ENCODE results near the gene SAMSN1.

The SAMSN1 gene

GRCh38 chr21:14545906-14546480 is at the start of gene SAMSN1:
Gene SAMSN1, minus strand, starts transcription at chr21:14546315. Its CDS starts 54 bp downstream, at chr21:14546261.
- Mint-ChIP-seq H3K36me3 (peaks cover 16% of the 10 kb centered on the region), H3K27me3 (no peaks in the 10 kb centered on the region), H3K4me1 (peaks cover 57% of the 10 kb centered on the region), H3K9me3 (peaks cover 5% of the 10 kb centered on the region), H3K27ac (peak within 1 kb of the TSS; percentile 93), H3K4me3 (peak within 1 kb of the TSS; percentile 94)

- Mint-ChIP-seq H3K9me3 (peaks cover 16% of the 10 kb centered on the region), H3K27me3 (no peaks in the 10 kb centered on the region), H3K36me3 (peaks cover 7% of the 10 kb centered on the region), H3K4me3 (no peak overlapping the region), H3K4me1 (peaks cover 22% of the 10 kb centered on the region), H3K27ac (no peak overlapping the region)
These were observed 49.3 kb upstream of the SAMSN1 start for GRCh38 chr21:14595449-14595848.

GRCh38 chr21:14594967-14595366 is 48.9 kb upstream of the SAMSN1 start:
- no peak overlapping the region for H3K27ac Mint-ChIP-seq
- H3K36me3 Mint-ChIP-seq = peaks cover 7% of the 10 kb centered on the region
- H3K4me3 Mint-ChIP-seq = no peak overlapping the region
- H3K9me3 Mint-ChIP-seq = peaks cover 16% of the 10 kb centered on the region
- H3K4me1 Mint-ChIP-seq = peaks cover 22% of the 10 kb centered on the region
- no peaks in the 10 kb centered on the region for H3K27me3 Mint-ChIP-seq

GRCh38 chr21:14593230-14593629 is 47.1 kb upstream of the SAMSN1 start:
- Mint-ChIP-seq H3K9me3 (peaks cover 16% of the 10 kb centered on the region), H3K27me3 (no peaks in the 10 kb centered on the region), H3K27ac (no peak overlapping the region), H3K4me3 (no peak overlapping the region), H3K36me3 (peaks cover 10% of the 10 kb centered on the region), H3K4me1 (peaks cover 35% of the 10 kb centered on the region)

GRCh38 chr21:14592296-14593000 is 46.3 kb upstream of the SAMSN1 start:
- no peak overlapping the region for H3K4me3 Mint-ChIP-seq
- H3K27me3 Mint-ChIP-seq = no peaks in the 10 kb centered on the region
- H3K4me1 Mint-ChIP-seq = peaks cover 35% of the 10 kb centered on the region
- H3K9me3 Mint-ChIP-seq = peaks cover 16% of the 10 kb centered on the region
- peak overlapping the region; percentile 84 for H3K27ac Mint-ChIP-seq
- H3K36me3 Mint-ChIP-seq = peaks cover 10% of the 10 kb centered on the region

GRCh38 chr21:14591882-14592281 is 45.8 kb upstream of the SAMSN1 start:
- H3K4me1 Mint-ChIP-seq = peaks cover 35% of the 10 kb centered on the region
- H3K4me3 Mint-ChIP-seq = peak overlapping the region; percentile 37
- peaks cover 8% of the 10 kb centered on the region for H3K36me3 Mint-ChIP-seq
- peak overlapping the region; percentile 83 for H3K27ac Mint-ChIP-seq
- H3K27me3 Mint-ChIP-seq = no peaks in the 10 kb centered on the region
- peaks cover 13% of the 10 kb centered on the region for H3K9me3 Mint-ChIP-seq

- H3K9me3 Mint-ChIP-seq = peaks cover 8% of the 10 kb centered on the region
- peak overlapping the region; percentile 37 for H3K4me3 Mint-ChIP-seq
- peak overlapping the region; percentile 83 for H3K27ac Mint-ChIP-seq
- no peaks in the 10 kb centered on the region for H3K27me3 Mint-ChIP-seq
- peaks cover 35% of the 10 kb centered on the region for H3K4me1 Mint-ChIP-seq
- H3K36me3 Mint-ChIP-seq = peaks cover 8% of the 10 kb centered on the region
These were observed 45.3 kb upstream of the SAMSN1 start for GRCh38 chr21:14591377-14591776.

- Mint-ChIP-seq H3K4me1 (peaks cover 36% of the 10 kb centered on the region), H3K36me3 (peaks cover 8% of the 10 kb centered on the region), H3K4me3 (peak overlapping the region; percentile 73), H3K27ac (peak overlapping the region; percentile 94), H3K9me3 (peaks cover 7% of the 10 kb centered on the region), H3K27me3 (no peaks in the 10 kb centered on the region)
These were observed 43.9 kb upstream of the SAMSN1 start for GRCh38 chr21:14589855-14590563.

- peak overlapping the region; percentile 6 for H3K27ac Mint-ChIP-seq
- no peaks in the 10 kb centered on the region for H3K9me3 Mint-ChIP-seq
- no peaks in the 10 kb centered on the region for H3K27me3 Mint-ChIP-seq
- peaks cover 53% of the 10 kb centered on the region for H3K4me1 Mint-ChIP-seq
- H3K4me3 Mint-ChIP-seq = no peak overlapping the region
- H3K36me3 Mint-ChIP-seq = peaks cover 6% of the 10 kb centered on the region
These were observed 41.2 kb upstream of the SAMSN1 start for GRCh38 chr21:14587266-14587665.

GRCh38 chr21:14585122-14585521 is 39.0 kb upstream of the SAMSN1 start:
- no peaks in the 10 kb centered on the region for H3K27me3 Mint-ChIP-seq
- no peaks in the 10 kb centered on the region for H3K9me3 Mint-ChIP-seq
- H3K4me1 Mint-ChIP-seq = peaks cover 43% of the 10 kb centered on the region
- H3K36me3 Mint-ChIP-seq = peaks cover 2% of the 10 kb centered on the region
- no peak overlapping the region for H3K27ac Mint-ChIP-seq
- no peak overlapping the region for H3K4me3 Mint-ChIP-seq

GRCh38 chr21:14584357-14585095 is 38.4 kb upstream of the SAMSN1 start:
- Mint-ChIP-seq H3K4me3 (no peak overlapping the region), H3K27ac (peak overlapping the region; percentile 24), H3K4me1 (peaks cover 40% of the 10 kb centered on the region), H3K36me3 (peaks cover 2% of the 10 kb centered on the region), H3K27me3 (no peaks in the 10 kb centered on the region), H3K9me3 (no peaks in the 10 kb centered on the region)

GRCh38 chr21:14583629-14584255 is 37.6 kb upstream of the SAMSN1 start:
- Mint-ChIP-seq H3K27me3 (no peaks in the 10 kb centered on the region), H3K36me3 (peaks cover 2% of the 10 kb centered on the region), H3K9me3 (no peaks in the 10 kb centered on the region), H3K27ac (peak overlapping the region; percentile 14), H3K4me1 (peaks cover 35% of the 10 kb centered on the region), H3K4me3 (no peak overlapping the region)

GRCh38 chr21:14582934-14583628 is 37.0 kb upstream of the SAMSN1 start:
- Mint-ChIP-seq H3K4me1 (peaks cover 32% of the 10 kb centered on the region), H3K4me3 (no peak overlapping the region), H3K36me3 (no peaks in the 10 kb centered on the region), H3K9me3 (no peaks in the 10 kb centered on the region), H3K27ac (no peak overlapping the region), H3K27me3 (no peaks in the 10 kb centered on the region)

- Mint-ChIP-seq H3K36me3 (no peaks in the 10 kb centered on the region), H3K27me3 (no peaks in the 10 kb centered on the region), H3K4me1 (peaks cover 32% of the 10 kb centered on the region), H3K4me3 (peak overlapping the region; percentile 43), H3K27ac (peak overlapping the region; percentile 66), H3K9me3 (no peaks in the 10 kb centered on the region)
These were observed 35.9 kb upstream of the SAMSN1 start for GRCh38 chr21:14581902-14582457.

Measured in activated naive CD4-positive, alpha-beta T cell treated with anti-CD3 and anti-CD28 coated beads, Interleukin-2, amount 50 U/mL, for 24 hours (primary cell).